ENCODE data around the gene OGT.
"Not testable (repeated sequence)": the region's sequence is repeated elsewhere in the genome, so short reads cannot be mapped to it uniquely, and the experiment has no call there.

OGT gene

GRCh38 chrX:71532753-71533425 lies at the start of gene OGT:
OGT (plus strand) TSS chrX:71533104; CDS start chrX:71533300, 196 bp downstream.
- no peaks in the 10 kb centered on the region for H3K9me3 ChIP-seq (ENCODE audit: control insufficient read depth in 1 of 2, low read length in 2 of 2)
- H3K9ac ChIP-seq (ENCODE audit: low read depth in 1 of 2, low read length in 2 of 2): peak within 1 kb of the TSS; percentile 96
- H3K27ac ChIP-seq (ENCODE audit: low read depth, low read length): peak within 1 kb of the TSS; percentile 87

GRCh38 chrX:71487814-71488213 lies 45.1 kb upstream of the OGT start:
- Histone ChIP-seq H3K9ac (ENCODE audit: low read depth in 1 of 2, low read length in 2 of 2) (no peak overlapping the region), H3K36me3 (ENCODE audit: control insufficient read depth in 1 of 2, insufficient read depth in 2 of 2, low read length in 2 of 2) (no peaks in the 10 kb centered on the region), H3K9me3 (ENCODE audit: control insufficient read depth in 1 of 2, low read length in 2 of 2) (no peaks in the 10 kb centered on the region), H3K27me3 (ENCODE audit: control insufficient read depth in 1 of 2, insufficient read depth in 2 of 2, low read length in 2 of 2) (no peaks in the 10 kb centered on the region), H3K4me3 (ENCODE audit: low read depth in 1 of 2, low read length in 2 of 2) (no peak overlapping the region), H3K27ac (ENCODE audit: low read depth, low read length) (no peak overlapping the region), H3K4me1 (ENCODE audit: control insufficient read depth in 1 of 2, insufficient read depth in 2 of 2, low read length in 2 of 2) (no peaks in the 10 kb centered on the region)

More at GRCh38 chrX:71532753-71533425, at the start of gene OGT:
- Histone ChIP-seq H3K4me3 (ENCODE audit: low read depth in 1 of 2, low read length in 2 of 2) (peak within 1 kb of the TSS; percentile 97 to 99), H3K36me3 (ENCODE audit: control insufficient read depth in 1 of 2, insufficient read depth in 2 of 2, low read length in 2 of 2) (peaks cover 0 to 3% of the 10 kb centered on the region in 2 donors), H3K4me1 (ENCODE audit: control insufficient read depth in 1 of 2, insufficient read depth in 2 of 2, low read length in 2 of 2) (peaks cover 5 to 7% of the 10 kb centered on the region in 2 donors), H3K27me3 (ENCODE audit: control insufficient read depth in 1 of 2, insufficient read depth in 2 of 2, low read length in 2 of 2) (no peaks in the 10 kb centered on the region)

- H3K9ac ChIP-seq (ENCODE audit: low read depth in 1 of 2, low read length in 2 of 2): no peak overlapping the region
Observed at GRCh38 chrX:71489540-71489939, 43.4 kb upstream of the OGT start.

GRCh38 chrX:71492231-71493065 lies 40.5 kb upstream of the OGT start:
- Histone ChIP-seq H3K9ac (ENCODE audit: low read depth in 1 of 2, low read length in 2 of 2) (no peak overlapping the region), H3K4me3 (ENCODE audit: low read depth in 1 of 2, low read length in 2 of 2) (peak overlapping the region; percentile 62 to 71), H3K4me1 (ENCODE audit: control insufficient read depth in 1 of 2, insufficient read depth in 2 of 2, low read length in 2 of 2) (no peaks in the 10 kb centered on the region), H3K27me3 (ENCODE audit: control insufficient read depth in 1 of 2, insufficient read depth in 2 of 2, low read length in 2 of 2) (no peaks in the 10 kb centered on the region), H3K27ac (ENCODE audit: low read depth, low read length) (no peak overlapping the region), H3K9me3 (ENCODE audit: control insufficient read depth in 1 of 2, low read length in 2 of 2) (no peaks in the 10 kb centered on the region), H3K36me3 (ENCODE audit: control insufficient read depth in 1 of 2, insufficient read depth in 2 of 2, low read length in 2 of 2) (no peaks in the 10 kb centered on the region)

More at GRCh38 chrX:71489540-71489939, 43.4 kb upstream of the OGT start:
- no peaks in the 10 kb centered on the region for H3K27me3 ChIP-seq (ENCODE audit: control insufficient read depth in 1 of 2, insufficient read depth in 2 of 2, low read length in 2 of 2)
- H3K9me3 ChIP-seq (ENCODE audit: control insufficient read depth in 1 of 2, low read length in 2 of 2): no peaks in the 10 kb centered on the region
- no peak overlapping the region for H3K4me3 ChIP-seq (ENCODE audit: low read depth in 1 of 2, low read length in 2 of 2)
- no peaks in the 10 kb centered on the region for H3K4me1 ChIP-seq (ENCODE audit: control insufficient read depth in 1 of 2, insufficient read depth in 2 of 2, low read length in 2 of 2)
- no peaks in the 10 kb centered on the region for H3K36me3 ChIP-seq (ENCODE audit: control insufficient read depth in 1 of 2, insufficient read depth in 2 of 2, low read length in 2 of 2)
- no peak overlapping the region for H3K27ac ChIP-seq (ENCODE audit: low read depth, low read length)

- H3K27me3 ChIP-seq (ENCODE audit: control insufficient read depth in 1 of 2, insufficient read depth in 2 of 2, low read length in 2 of 2): no peaks in the 10 kb centered on the region
- H3K36me3 ChIP-seq (ENCODE audit: control insufficient read depth in 1 of 2, insufficient read depth in 2 of 2, low read length in 2 of 2): no peaks in the 10 kb centered on the region
- H3K27ac ChIP-seq (ENCODE audit: low read depth, low read length): no peak overlapping the region
- no peak overlapping the region for H3K4me3 ChIP-seq (ENCODE audit: low read depth in 1 of 2, low read length in 2 of 2)
- H3K4me1 ChIP-seq (ENCODE audit: control insufficient read depth in 1 of 2, insufficient read depth in 2 of 2, low read length in 2 of 2): no peaks in the 10 kb centered on the region
- H3K9me3 ChIP-seq (ENCODE audit: control insufficient read depth in 1 of 2, low read length in 2 of 2): no peaks in the 10 kb centered on the region
- no peak overlapping the region for H3K9ac ChIP-seq (ENCODE audit: low read depth in 1 of 2, low read length in 2 of 2)
Observed at GRCh38 chrX:71493111-71493613, 39.7 kb upstream of the OGT start.

- H3K27ac ChIP-seq (ENCODE audit: low read depth, low read length); H3K9me3 ChIP-seq (ENCODE audit: control insufficient read depth in 1 of 2, low read length in 2 of 2); H3K36me3 ChIP-seq (ENCODE audit: control insufficient read depth in 1 of 2, insufficient read depth in 2 of 2, low read length in 2 of 2); H3K27me3 ChIP-seq (ENCODE audit: control insufficient read depth in 1 of 2, insufficient read depth in 2 of 2, low read length in 2 of 2); H3K9ac ChIP-seq (ENCODE audit: low read depth in 1 of 2, low read length in 2 of 2); H3K4me3 ChIP-seq (ENCODE audit: low read depth in 1 of 2, low read length in 2 of 2); H3K4me1 ChIP-seq (ENCODE audit: control insufficient read depth in 1 of 2, insufficient read depth in 2 of 2, low read length in 2 of 2): not testable (repeated sequence)
Observed at GRCh38 chrX:71495979-71496378, 36.9 kb upstream of the OGT start.

- H3K4me3 ChIP-seq (ENCODE audit: low read depth in 1 of 2, low read length in 2 of 2): no peak overlapping the region
- no peak overlapping the region for H3K27ac ChIP-seq (ENCODE audit: low read depth, low read length)
Observed at GRCh38 chrX:71496476-71496875, 36.4 kb upstream of the OGT start.

GRCh38 chrX:71502080-71502479 lies 30.8 kb upstream of the OGT start:
- not testable (repeated sequence) for H3K4me3 ChIP-seq (ENCODE audit: low read depth in 1 of 2, low read length in 2 of 2); H3K4me1 ChIP-seq (ENCODE audit: control insufficient read depth in 1 of 2, insufficient read depth in 2 of 2, low read length in 2 of 2); H3K9me3 ChIP-seq (ENCODE audit: control insufficient read depth in 1 of 2, low read length in 2 of 2); H3K27me3 ChIP-seq (ENCODE audit: control insufficient read depth in 1 of 2, insufficient read depth in 2 of 2, low read length in 2 of 2); H3K36me3 ChIP-seq (ENCODE audit: control insufficient read depth in 1 of 2, insufficient read depth in 2 of 2, low read length in 2 of 2); H3K27ac ChIP-seq (ENCODE audit: low read depth, low read length); H3K9ac ChIP-seq (ENCODE audit: low read depth in 1 of 2, low read length in 2 of 2)

More at GRCh38 chrX:71496476-71496875, 36.4 kb upstream of the OGT start:
- H3K4me1 ChIP-seq (ENCODE audit: control insufficient read depth in 1 of 2, insufficient read depth in 2 of 2, low read length in 2 of 2): no peaks in the 10 kb centered on the region
- no peaks in the 10 kb centered on the region for H3K36me3 ChIP-seq (ENCODE audit: control insufficient read depth in 1 of 2, insufficient read depth in 2 of 2, low read length in 2 of 2)
- H3K9me3 ChIP-seq (ENCODE audit: control insufficient read depth in 1 of 2, low read length in 2 of 2): no peaks in the 10 kb centered on the region
- no peaks in the 10 kb centered on the region for H3K27me3 ChIP-seq (ENCODE audit: control insufficient read depth in 1 of 2, insufficient read depth in 2 of 2, low read length in 2 of 2)
- no peak overlapping the region for H3K9ac ChIP-seq (ENCODE audit: low read depth in 1 of 2, low read length in 2 of 2)

- H3K4me3 ChIP-seq (ENCODE audit: low read depth in 1 of 2, low read length in 2 of 2): no peak overlapping the region
- no peak overlapping the region for H3K27ac ChIP-seq (ENCODE audit: low read depth, low read length)
- no peak overlapping the region for H3K9ac ChIP-seq (ENCODE audit: low read depth in 1 of 2, low read length in 2 of 2)
- no peaks in the 10 kb centered on the region for H3K27me3 ChIP-seq (ENCODE audit: control insufficient read depth in 1 of 2, insufficient read depth in 2 of 2, low read length in 2 of 2)
- H3K4me1 ChIP-seq (ENCODE audit: control insufficient read depth in 1 of 2, insufficient read depth in 2 of 2, low read length in 2 of 2): no peaks in the 10 kb centered on the region
- H3K36me3 ChIP-seq (ENCODE audit: control insufficient read depth in 1 of 2, insufficient read depth in 2 of 2, low read length in 2 of 2): no peaks in the 10 kb centered on the region
- no peaks in the 10 kb centered on the region for H3K9me3 ChIP-seq (ENCODE audit: control insufficient read depth in 1 of 2, low read length in 2 of 2)
Observed at GRCh38 chrX:71504346-71504745, 28.6 kb upstream of the OGT start.

- no peak overlapping the region for H3K9ac ChIP-seq (ENCODE audit: low read depth in 1 of 2, low read length in 2 of 2)
- no peaks in the 10 kb centered on the region for H3K36me3 ChIP-seq (ENCODE audit: control insufficient read depth in 1 of 2, insufficient read depth in 2 of 2, low read length in 2 of 2)
- no peak overlapping the region for H3K27ac ChIP-seq (ENCODE audit: low read depth, low read length)
- H3K4me1 ChIP-seq (ENCODE audit: control insufficient read depth in 1 of 2, insufficient read depth in 2 of 2, low read length in 2 of 2): no peaks in the 10 kb centered on the region
- no peak overlapping the region for H3K4me3 ChIP-seq (ENCODE audit: low read depth in 1 of 2, low read length in 2 of 2)
- H3K27me3 ChIP-seq (ENCODE audit: control insufficient read depth in 1 of 2, insufficient read depth in 2 of 2, low read length in 2 of 2): no peaks in the 10 kb centered on the region
- H3K9me3 ChIP-seq (ENCODE audit: control insufficient read depth in 1 of 2, low read length in 2 of 2): no peaks in the 10 kb centered on the region
Observed at GRCh38 chrX:71509289-71509688, 23.6 kb upstream of the OGT start.

All from duodenal mucosa (tissue), 2 donors.